ENCODE results near the gene PLXDC1.

The PLXDC1 gene

GRCh38 chr17:39073916-39074315 lies 77.5 kb downstream of the PLXDC1 start:
- TF ChIP-seq ZFX (IDR thresholded peaks at IDR 0.05; ENCODE audit: borderline replicate concordance) (no peak), CTCF (IDR thresholded peaks at IDR 0.05) (no peak)
- H3K27ac ChIP-seq, result no peak overlapping the region

GRCh38 chr17:39073353-39073752 lies 78.1 kb downstream of the PLXDC1 start:
- H3K27ac ChIP-seq, result no peak overlapping the region

GRCh38 chr17:39071573-39071972 lies 79.9 kb downstream of the PLXDC1 start:
- TF ChIP-seq ZFX (IDR thresholded peaks at IDR 0.05; ENCODE audit: borderline replicate concordance), result no peak
- TF ChIP-seq CTCF (IDR thresholded peaks at IDR 0.05), result no peak
- no peak overlapping the region for H3K27ac ChIP-seq

More at GRCh38 chr17:39073353-39073752, 78.1 kb downstream of the PLXDC1 start:
- TF ChIP-seq ZFX (IDR thresholded peaks at IDR 0.05; ENCODE audit: borderline replicate concordance) (no peak), CTCF (IDR thresholded peaks at IDR 0.05) (no peak)

- TF ChIP-seq ZFX (IDR thresholded peaks at IDR 0.05; ENCODE audit: borderline replicate concordance) (no peak), CTCF (IDR thresholded peaks at IDR 0.05) (peak; percentile 62)
- no peak overlapping the region for H3K27ac ChIP-seq
Observed at GRCh38 chr17:39069114-39069756, 82.2 kb downstream of the PLXDC1 start.

GRCh38 chr17:39064819-39065218 lies 86.6 kb downstream of the PLXDC1 start:
- TF ChIP-seq ZFX (IDR thresholded peaks at IDR 0.05; ENCODE audit: borderline replicate concordance) (no peak), CTCF (IDR thresholded peaks at IDR 0.05) (no peak)

GRCh38 chr17:39064374-39064773 lies 87.1 kb downstream of the PLXDC1 start:
- no peak for TF ChIP-seq ZFX (IDR thresholded peaks at IDR 0.05; ENCODE audit: borderline replicate concordance)
- no peak overlapping the region for H3K27ac ChIP-seq

More at GRCh38 chr17:39064819-39065218, 86.6 kb downstream of the PLXDC1 start:
- no peak overlapping the region for H3K27ac ChIP-seq

- TF ChIP-seq CTCF (IDR thresholded peaks at IDR 0.05) (no peak), ZFX (IDR thresholded peaks at IDR 0.05; ENCODE audit: borderline replicate concordance) (no peak)
- H3K27ac ChIP-seq, result no peak overlapping the region
Observed at GRCh38 chr17:39063681-39064069, 87.8 kb downstream of the PLXDC1 start.
